ENCODE measurements around the gene LYRM1.

- TF ChIP-seq CTCF (IDR thresholded peaks at IDR 0.05) (no peak), POLR2A (IDR thresholded peaks at IDR 0.05; ENCODE audit: low read length) (no peak), CBX8 (IDR thresholded peaks at IDR 0.05) (no peak)
These were observed 33.8 kb upstream of the LYRM1 start for GRCh38 chr16:20866801-20867200.
